NB4 (cell line): ENCODE measurements around the gene GRIK4.

ENCODE experiments used
- MAX ChIP-seq: IDR thresholded peaks from 2 replicates; pipeline ENCODE4 v1.6.1; 2011; ENCODE audit warnings: low read depth, low read length
- MYC ChIP-seq: IDR thresholded peaks from 2 replicates; pipeline ENCODE4 v1.6.1; 2011; ENCODE audit warnings: low read depth, low read length

DNA sequence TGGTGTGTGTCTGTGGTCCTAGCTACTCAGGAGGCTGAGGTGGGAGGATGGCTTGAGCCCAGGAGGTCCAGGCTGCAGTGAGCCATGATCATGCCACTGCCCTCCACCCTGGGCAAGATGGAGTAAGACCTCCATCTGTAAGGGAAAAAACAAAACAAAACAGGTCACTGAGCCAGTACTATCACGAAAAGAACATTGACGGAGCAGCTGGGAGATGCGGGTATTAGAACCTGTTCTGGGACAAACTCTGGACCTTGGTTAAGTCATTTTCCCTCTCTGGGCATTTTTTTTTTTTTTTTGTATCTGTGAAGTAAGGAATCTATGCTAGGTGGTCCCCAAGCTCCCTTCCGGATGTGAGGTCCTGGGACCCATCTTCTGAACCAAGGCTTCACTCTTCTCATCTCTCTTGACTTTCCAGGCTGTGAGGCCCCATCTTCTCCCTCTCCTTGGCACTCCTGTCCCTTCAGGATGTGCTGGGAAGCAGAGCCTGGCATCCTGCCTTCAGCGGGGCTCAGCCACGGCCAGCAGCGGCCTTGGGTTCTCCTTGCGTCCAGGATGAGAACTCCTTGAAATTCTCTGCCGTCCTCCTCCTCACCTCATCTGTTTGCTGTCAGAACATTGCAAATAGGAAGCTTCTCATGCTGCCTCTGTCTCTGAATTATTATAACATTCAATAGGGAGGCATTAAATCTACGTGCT, 130.8 kb downstream of the GRIK4 start:
- no peak for TF ChIP-seq MYC
- TF ChIP-seq MAX, result no peak
